Measurements from ENCODE around the gene SNU13. TPM values are rescaled to one million over a fixed set of nuclear protein-coding genes. Genes with fewer than 3 reads are reported as not detected.
"Not testable (repeated sequence)": the region's sequence is repeated elsewhere in the genome, so short reads cannot be mapped to it uniquely, and the experiment has no call there.

Gene SNU13
- total and polyA plus RNA-seq, 8 donors: 102 to 136 (median 114) TPM

DNA sequence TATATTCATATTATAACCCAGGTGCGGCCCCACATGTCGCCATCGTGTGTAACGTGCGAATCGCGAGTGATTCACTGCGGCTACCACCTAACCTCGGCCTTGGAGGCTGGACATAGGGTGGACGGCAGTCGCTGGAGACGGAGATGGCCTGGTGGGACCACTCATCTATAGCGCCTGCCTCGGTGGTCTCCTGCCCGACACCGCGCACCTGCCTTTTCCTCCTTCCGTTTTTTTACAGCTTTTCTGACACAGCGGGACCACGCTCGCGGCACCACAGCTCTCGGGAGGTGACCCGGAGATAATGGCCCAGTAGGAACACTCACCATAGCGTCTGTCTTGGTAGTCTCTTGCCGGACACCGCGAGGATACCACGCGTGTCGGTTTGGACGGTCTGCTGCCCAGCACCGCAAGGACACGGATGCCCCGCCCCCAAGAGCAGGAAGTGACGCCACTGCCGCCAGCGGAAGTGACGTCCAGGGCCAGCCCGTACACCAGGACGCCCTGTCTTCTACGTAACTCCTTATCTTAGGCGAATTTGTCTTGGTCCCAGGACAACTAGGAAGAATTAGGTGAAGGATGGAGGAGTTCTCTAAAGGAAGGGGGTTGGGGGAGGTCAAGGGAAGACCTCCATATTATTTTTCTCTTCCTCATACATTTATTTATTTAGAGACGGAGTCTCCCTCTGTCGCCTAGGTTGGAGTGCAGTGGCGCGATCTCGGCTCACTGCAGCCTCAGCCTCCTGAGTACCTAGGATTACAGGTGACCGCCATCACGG is 6.4 kb downstream of the SNU13 start:
- TF ChIP-seq, protein P1, sequence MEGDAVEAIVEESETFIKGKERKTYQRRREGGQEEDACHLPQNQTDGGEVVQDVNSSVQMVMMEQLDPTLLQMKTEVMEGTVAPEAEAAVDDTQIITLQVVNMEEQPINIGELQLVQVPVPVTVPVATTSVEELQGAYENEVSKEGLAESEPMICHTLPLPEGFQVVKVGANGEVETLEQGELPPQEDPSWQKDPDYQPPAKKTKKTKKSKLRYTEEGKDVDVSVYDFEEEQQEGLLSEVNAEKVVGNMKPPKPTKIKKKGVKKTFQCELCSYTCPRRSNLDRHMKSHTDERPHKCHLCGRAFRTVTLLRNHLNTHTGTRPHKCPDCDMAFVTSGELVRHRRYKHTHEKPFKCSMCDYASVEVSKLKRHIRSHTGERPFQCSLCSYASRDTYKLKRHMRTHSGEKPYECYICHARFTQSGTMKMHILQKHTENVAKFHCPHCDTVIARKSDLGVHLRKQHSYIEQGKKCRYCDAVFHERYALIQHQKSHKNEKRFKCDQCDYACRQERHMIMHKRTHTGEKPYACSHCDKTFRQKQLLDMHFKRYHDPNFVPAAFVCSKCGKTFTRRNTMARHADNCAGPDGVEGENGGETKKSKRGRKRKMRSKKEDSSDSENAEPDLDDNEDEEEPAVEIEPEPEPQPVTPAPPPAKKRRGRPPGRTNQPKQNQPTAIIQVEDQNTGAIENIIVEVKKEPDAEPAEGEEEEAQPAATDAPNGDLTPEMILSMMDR (IDR thresholded peaks at IDR 0.05): no peak
- no peaks in the 10 kb centered on the region for H3K27me3 ChIP-seq
- H3K4me1 ChIP-seq: peaks cover 0 to 10% of the 10 kb centered on the region in 2 donors
- peak; percentile 80 to 95 (median 90) for DNase-seq
- H3K36me3 ChIP-seq: peaks cover 0 to 37% of the 10 kb centered on the region in 2 donors
- ATAC-seq: peak; percentile 97
- H3K27ac ChIP-seq: peak overlapping the region; percentile 81 to 84
- peak overlapping the region; percentile 47 to 60 for H3K4me3 ChIP-seq
- H3K9me3 ChIP-seq: no peaks in the 10 kb centered on the region
- intact Hi-C loops (cut with DNase I): no loop called here

DNA sequence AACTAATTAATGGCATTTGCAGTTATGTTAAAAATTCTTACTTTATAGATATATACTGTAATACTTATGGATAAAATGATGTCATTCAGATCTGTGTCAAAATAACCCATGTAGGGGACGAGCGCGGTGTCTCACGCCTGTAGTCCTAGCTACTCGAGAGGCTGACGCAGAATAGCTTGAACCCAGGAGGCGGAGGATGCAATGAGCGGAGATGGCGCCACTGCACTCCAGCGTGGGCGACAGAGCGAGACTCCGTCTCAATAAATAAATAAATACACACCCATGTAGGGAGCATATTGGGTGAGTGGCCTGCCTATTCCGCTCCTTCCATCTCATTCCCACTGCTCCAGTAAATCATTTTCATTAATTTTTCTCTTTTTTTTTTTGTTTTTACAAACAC is 7.1 kb downstream of the SNU13 start:
- Histone ChIP-seq H3K36me3 (peaks cover 0 to 40% of the 10 kb centered on the region in 2 donors), H3K27ac (peak overlapping the region in 1 of 2 donors; percentile 84), H3K4me3 (peak overlapping the region; percentile 47 to 60), H3K9me3 (no peaks in the 10 kb centered on the region), H3K4me1 (peaks cover 0 to 5% of the 10 kb centered on the region in 2 donors), H3K27me3 (no peaks in the 10 kb centered on the region)
- ATAC-seq (peak; percentile 46), DNase-seq (no peak)
- intact Hi-C loops (cut with DNase I): no loop called here
- TF ChIP-seq, protein P1 (IDR thresholded peaks at IDR 0.05): no peak

DNA sequence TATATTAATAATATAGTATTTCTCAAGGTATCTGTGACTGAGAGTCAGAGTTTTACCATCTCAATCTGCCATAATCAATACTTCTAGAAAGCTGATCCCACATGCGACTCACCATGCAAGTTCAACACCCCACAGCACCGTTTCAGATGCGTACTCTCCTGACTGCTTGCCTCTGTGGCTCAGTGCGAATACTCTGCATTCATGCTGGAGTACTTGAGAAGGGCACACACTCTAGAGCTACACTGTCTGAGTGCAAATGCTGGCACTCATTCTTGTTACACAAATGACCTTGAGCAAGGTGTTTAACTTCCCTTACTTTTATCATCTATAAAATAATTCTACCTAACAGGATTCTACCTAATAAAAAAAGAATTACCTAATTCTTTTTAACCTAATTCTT is 12.5 kb downstream of the SNU13 start:
- no peaks in the 10 kb centered on the region for H3K27me3 ChIP-seq
- no peak overlapping the region for H3K27ac ChIP-seq
- H3K36me3 ChIP-seq: peaks cover 0 to 74% of the 10 kb centered on the region in 2 donors
- TF ChIP-seq, protein P1 (IDR thresholded peaks at IDR 0.05): no peak
- no peak for DNase-seq
- peak; percentile 39 for ATAC-seq
- no peaks in the 10 kb centered on the region for H3K9me3 ChIP-seq
- no peak overlapping the region for H3K4me3 ChIP-seq
- intact Hi-C loops (cut with DNase I): no loop called here
- H3K4me1 ChIP-seq: no peaks in the 10 kb centered on the region

DNA sequence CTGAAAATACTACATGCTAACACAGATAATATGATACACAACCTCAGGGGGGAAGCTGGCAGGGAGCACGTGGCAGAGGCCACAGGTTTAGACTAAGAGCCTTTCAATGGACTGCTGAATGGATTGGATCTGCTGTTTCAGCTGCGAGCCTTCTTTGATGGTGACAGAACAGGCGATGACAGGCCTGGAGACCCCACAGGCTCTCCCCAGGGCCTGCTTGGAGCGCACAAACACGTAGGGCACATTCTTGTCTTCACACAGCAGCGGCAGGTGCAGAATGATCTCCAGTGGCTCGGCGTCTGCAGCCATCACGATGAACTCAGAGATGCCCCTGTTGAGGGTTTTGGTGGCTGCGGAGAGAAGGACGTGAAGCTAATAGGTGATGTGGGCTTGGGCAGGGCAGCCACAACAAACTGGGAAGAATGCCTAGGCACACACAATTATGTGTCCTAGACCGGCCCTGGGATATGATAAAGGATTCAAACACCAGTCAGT is 13.8 kb downstream of the SNU13 start:
- Histone ChIP-seq H3K27me3 (no peaks in the 10 kb centered on the region), H3K27ac (no peak overlapping the region), H3K4me3 (no peak overlapping the region), H3K9me3 (no peaks in the 10 kb centered on the region), H3K4me1 (no peaks in the 10 kb centered on the region), H3K36me3 (peaks cover 0 to 64% of the 10 kb centered on the region in 2 donors)
- no peak for DNase-seq
- intact Hi-C loops (cut with DNase I): no loop called here
- TF ChIP-seq, protein P1 (IDR thresholded peaks at IDR 0.05): no peak
- ATAC-seq: no peak

DNA sequence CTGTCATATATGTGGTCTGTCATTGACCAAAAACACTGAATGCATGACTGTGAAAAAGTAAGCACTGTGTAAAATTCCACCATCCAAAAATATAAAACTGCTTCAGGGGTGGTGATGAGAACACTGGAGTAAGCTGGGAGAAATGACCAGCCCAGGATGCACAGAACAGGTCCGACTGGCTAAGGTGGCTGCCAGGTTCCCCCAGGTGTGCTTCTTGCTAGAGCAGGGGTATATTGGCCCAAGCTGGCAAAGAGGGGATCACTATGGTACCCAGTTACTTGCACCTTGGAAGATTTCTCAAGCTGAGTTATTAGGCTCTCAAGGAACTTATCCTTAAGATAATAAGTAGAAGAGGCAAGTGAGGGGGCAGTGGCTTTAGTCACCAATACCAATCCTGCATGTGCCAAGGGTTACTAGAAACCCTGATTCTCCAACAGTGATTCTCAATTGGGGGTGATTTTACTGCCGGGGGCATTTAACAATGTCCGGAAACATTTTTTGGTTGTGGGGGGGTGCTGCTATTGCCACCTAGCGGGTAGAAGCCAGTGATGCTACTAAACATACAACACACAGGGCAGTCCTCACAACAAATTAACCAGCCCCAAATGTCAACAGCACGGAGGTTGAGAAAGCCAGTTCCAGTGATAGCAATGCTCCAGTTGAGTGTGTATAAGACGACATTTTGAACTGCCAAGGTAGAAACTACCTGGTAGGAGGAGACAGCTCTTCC is 15.7 kb downstream of the SNU13 start:
- Histone ChIP-seq H3K36me3 (peaks cover 0 to 44% of the 10 kb centered on the region in 2 donors), H3K9me3 (no peaks in the 10 kb centered on the region), H3K4me1 (peaks cover 0 to 5% of the 10 kb centered on the region in 2 donors), H3K4me3 (no peak overlapping the region), H3K27me3 (no peaks in the 10 kb centered on the region), H3K27ac (no peak overlapping the region)
- ATAC-seq (no peak), DNase-seq (no peak)
- TF ChIP-seq, protein P1 (IDR thresholded peaks at IDR 0.05): no peak
- intact Hi-C loops (cut with DNase I): no loop called here

DNA sequence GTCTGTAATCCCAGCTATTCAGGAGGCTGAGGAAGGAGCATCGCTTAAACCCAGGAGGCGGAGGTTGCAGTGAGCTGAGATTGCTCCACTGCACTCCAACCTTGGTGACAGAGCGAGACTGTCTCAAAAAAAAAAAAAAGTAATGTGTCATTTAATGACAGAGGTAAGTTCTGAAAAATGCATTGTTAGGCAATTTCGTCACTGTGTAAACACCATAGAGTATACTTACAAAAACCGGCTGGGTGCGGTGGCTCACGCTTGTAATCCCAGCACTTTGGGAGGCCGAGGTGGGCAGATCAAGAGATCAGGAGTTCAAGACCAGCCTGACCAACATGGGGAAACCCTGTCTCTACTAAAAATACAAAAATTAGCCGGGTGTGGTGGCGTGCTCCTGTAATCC is 16.6 kb downstream of the SNU13 start:
- H3K27me3 ChIP-seq; H3K4me3 ChIP-seq; intact Hi-C loops (cut with DNase I); H3K27ac ChIP-seq; DNase-seq; H3K9me3 ChIP-seq: not testable (repeated sequence)
- ATAC-seq: peak; percentile 66
- Histone ChIP-seq H3K36me3 (peaks cover 0 to 36% of the 10 kb centered on the region in 2 donors), H3K4me1 (peaks cover 2 to 14% of the 10 kb centered on the region in 2 donors)
